Subcutaneous abdominal adipose tissue (tissue), 5 donors: ENCODE measurements around the gene RYK.

Source experiments
- H3K27ac ChIP-seq: one replicate; pipeline ENCODE4 v1.7.0; 2013; ENCODE audit warnings: low read depth, mild to moderate bottlenecking, inconsistent platforms, low read length, moderate library complexity
- H3K27me3 ChIP-seq, 5 donors: one replicate each; pipeline ENCODE4 v1.7.0; 2013; ENCODE audit warnings: low read length in 5 of 5, inconsistent platforms in 1 of 5; ENCODE audit not compliant: control insufficient read depth in 5 of 5, insufficient read depth in 4 of 5
- H3K36me3 ChIP-seq, 5 donors: one replicate each; pipeline ENCODE4 v1.7.0; 2013; ENCODE audit warnings: low read length in 5 of 5; ENCODE audit not compliant: control insufficient read depth in 5 of 5, insufficient read depth in 5 of 5
- H3K4me1 ChIP-seq, 5 donors: one replicate each; pipeline ENCODE4 v1.7.0; 2013; ENCODE audit warnings: low read length in 5 of 5, mild to moderate bottlenecking in 3 of 5, moderate library complexity in 1 of 5; ENCODE audit not compliant: control insufficient read depth in 5 of 5, insufficient read depth in 5 of 5
- H3K4me3 ChIP-seq, 5 donors: one replicate each; pipeline ENCODE4 v1.7.0; 2013; ENCODE audit warnings: low read length in 5 of 5, low read depth in 1 of 5
- H3K9ac ChIP-seq, 5 donors: one replicate each; pipeline ENCODE4 v1.7.0; 2013; ENCODE audit warnings: low read length in 5 of 5, mild to moderate bottlenecking in 4 of 5, moderate library complexity in 3 of 5
- H3K9me3 ChIP-seq, 5 donors: one replicate each; pipeline ENCODE4 v1.7.0; 2013; ENCODE audit warnings: low read length in 5 of 5; ENCODE audit not compliant: control insufficient read depth in 5 of 5
- donor health status: healthy.
- donor health status: healthy.
- donor health status: healthy.
- donor health status: healthy.
- donor health status: healthy.

RYK gene

GRCh38 chr3:134161898-134162615 lies 88.6 kb downstream of the RYK start:
- Histone ChIP-seq H3K9me3 (no peaks in the 10 kb centered on the region), H3K27me3 (no peaks in the 10 kb centered on the region), H3K9ac (no peak overlapping the region), H3K4me1 (no peaks in the 10 kb centered on the region), H3K36me3 (peaks cover 24 to 32% (median 32%) of the 10 kb centered on the region in 5 donors), H3K27ac (no peak overlapping the region), H3K4me3 (no peak overlapping the region)

DNA sequence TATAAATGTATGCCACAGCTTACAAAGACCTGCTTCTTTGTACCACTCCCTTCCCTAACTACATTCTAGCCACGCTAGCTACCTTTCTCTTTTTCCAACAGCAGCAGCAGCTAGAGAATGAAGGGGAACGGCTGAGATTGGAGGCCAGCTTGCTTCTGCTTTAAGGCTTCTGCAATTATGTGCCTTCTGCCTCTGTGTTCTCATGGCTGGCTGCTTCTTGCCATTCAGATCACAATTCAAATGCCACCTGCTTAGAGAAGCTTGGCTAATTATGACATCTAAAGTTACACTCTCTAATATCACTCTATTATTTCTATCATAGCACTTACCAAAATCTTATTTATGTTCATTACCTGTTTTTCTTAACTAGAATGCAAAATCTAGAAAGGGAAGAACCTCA lies 95.2 kb downstream of the RYK start:
- Histone ChIP-seq H3K36me3 (peaks cover 41 to 60% (median 54%) of the 10 kb centered on the region in 5 donors), H3K4me1 (no peaks in the 10 kb centered on the region), H3K4me3 (no peak overlapping the region), H3K27me3 (no peaks in the 10 kb centered on the region), H3K9ac (no peak overlapping the region), H3K9me3 (no peaks in the 10 kb centered on the region), H3K27ac (no peak overlapping the region)

DNA sequence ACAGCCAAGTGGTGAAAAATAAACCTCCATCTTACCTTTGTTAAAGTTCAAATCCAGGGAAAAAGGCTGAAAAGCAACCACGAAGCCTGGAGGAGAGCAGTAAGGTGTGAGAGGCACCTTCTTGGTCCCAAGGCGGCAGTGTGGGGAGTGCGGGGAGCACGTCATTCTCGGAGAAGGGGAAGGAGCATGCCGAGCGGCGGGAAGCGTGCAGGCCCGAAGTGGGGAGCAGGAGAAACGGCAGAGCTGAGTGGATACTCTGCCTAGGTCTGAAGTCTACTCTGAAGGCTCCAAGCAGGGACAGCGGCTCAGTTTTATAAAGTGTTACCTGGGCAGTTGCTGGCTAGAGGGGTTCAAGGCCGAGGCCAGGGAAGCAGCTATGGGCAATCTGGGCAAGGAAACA lies 96.9 kb downstream of the RYK start:
- H3K4me3 ChIP-seq, result no peak overlapping the region
- H3K36me3 ChIP-seq, result peaks cover 36 to 51% (median 43%) of the 10 kb centered on the region in 5 donors
- H3K4me1 ChIP-seq, result no peaks in the 10 kb centered on the region
- no peaks in the 10 kb centered on the region for H3K27me3 ChIP-seq
- no peak overlapping the region for H3K27ac ChIP-seq
- H3K9ac ChIP-seq, result no peak overlapping the region
- no peaks in the 10 kb centered on the region for H3K9me3 ChIP-seq

DNA sequence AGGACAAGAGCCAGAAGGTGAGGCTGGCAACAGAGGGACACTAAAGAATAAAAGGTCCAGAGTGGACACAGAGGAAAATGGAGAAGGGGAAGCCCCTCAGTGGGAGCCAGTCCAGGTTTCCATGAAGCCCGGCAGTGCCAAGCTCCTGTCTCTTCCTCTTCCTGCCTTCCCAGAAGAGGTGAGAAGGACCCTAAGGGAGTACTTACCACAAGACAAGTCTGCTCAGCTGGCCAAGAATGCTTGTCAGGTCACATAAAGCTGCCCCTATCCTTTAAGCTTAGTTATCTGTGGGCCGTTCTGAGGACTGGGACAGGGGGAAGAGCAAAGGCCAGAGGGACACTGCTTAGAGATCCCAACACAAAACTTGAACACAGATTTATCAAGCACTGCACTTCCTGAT lies 100.2 kb downstream of the RYK start:
- Histone ChIP-seq H3K27me3 (no peaks in the 10 kb centered on the region), H3K9me3 (no peaks in the 10 kb centered on the region), H3K27ac (no peak overlapping the region), H3K4me3 (no peak overlapping the region), H3K4me1 (peaks cover 0 to 6% (median 0%) of the 10 kb centered on the region in 5 donors), H3K36me3 (peaks cover 18 to 36% (median 24%) of the 10 kb centered on the region in 5 donors), H3K9ac (no peak overlapping the region)

- no peak overlapping the region for H3K27ac ChIP-seq
- H3K4me3 ChIP-seq, result no peak overlapping the region
- peaks cover 0 to 16% (median 0%) of the 10 kb centered on the region in 5 donors for H3K4me1 ChIP-seq
- no peaks in the 10 kb centered on the region for H3K9me3 ChIP-seq
- H3K36me3 ChIP-seq, result peaks cover 9 to 24% (median 12%) of the 10 kb centered on the region in 5 donors
- no peak overlapping the region for H3K9ac ChIP-seq
- no peaks in the 10 kb centered on the region for H3K27me3 ChIP-seq
These were observed 101.4 kb downstream of the RYK start for GRCh38 chr3:134149286-134149685.

- peaks cover 0 to 23% (median 0%) of the 10 kb centered on the region in 5 donors for H3K4me1 ChIP-seq
These were observed 102.1 kb downstream of the RYK start for GRCh38 chr3:134148534-134148933.

GRCh38 chr3:134147411-134147810 lies 103.2 kb downstream of the RYK start:
- Histone ChIP-seq H3K9me3 (no peaks in the 10 kb centered on the region), H3K9ac (no peak overlapping the region), H3K4me1 (peaks cover 0 to 23% (median 0%) of the 10 kb centered on the region in 5 donors), H3K27me3 (no peaks in the 10 kb centered on the region), H3K4me3 (no peak overlapping the region), H3K27ac (no peak overlapping the region), H3K36me3 (peaks cover 0 to 13% (median 0%) of the 10 kb centered on the region in 5 donors)

More at GRCh38 chr3:134148534-134148933, 102.1 kb downstream of the RYK start:
- H3K4me3 ChIP-seq, result no peak overlapping the region
- H3K27ac ChIP-seq, result no peak overlapping the region
- peaks cover 1 to 17% (median 7%) of the 10 kb centered on the region in 5 donors for H3K36me3 ChIP-seq
- no peak overlapping the region for H3K9ac ChIP-seq
- no peaks in the 10 kb centered on the region for H3K27me3 ChIP-seq
- H3K9me3 ChIP-seq, result no peaks in the 10 kb centered on the region

DNA sequence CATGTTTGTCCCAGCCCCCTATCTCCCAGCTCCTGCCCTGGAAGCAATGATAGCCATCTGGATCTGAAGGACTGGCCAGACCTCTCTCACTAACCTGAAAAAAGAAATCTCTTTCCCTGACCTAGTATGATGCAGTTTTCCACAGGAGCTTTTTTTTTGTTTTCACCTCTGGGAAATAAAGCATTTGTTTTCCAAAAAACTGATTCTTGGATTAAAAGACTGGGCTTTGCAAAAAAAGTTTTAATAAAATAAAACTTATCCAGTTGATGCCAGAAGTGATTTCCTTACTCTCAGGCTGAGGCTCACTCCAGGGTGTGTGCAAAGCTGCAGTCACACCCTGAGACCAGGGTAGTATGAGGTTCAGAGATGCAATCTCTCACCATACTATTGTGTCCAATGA lies 104.0 kb downstream of the RYK start:
- no peak overlapping the region for H3K27ac ChIP-seq
- peaks cover 0 to 8% (median 0%) of the 10 kb centered on the region in 5 donors for H3K36me3 ChIP-seq
- no peaks in the 10 kb centered on the region for H3K27me3 ChIP-seq
- H3K9ac ChIP-seq, result no peak overlapping the region
- H3K4me1 ChIP-seq, result peaks cover 0 to 23% (median 0%) of the 10 kb centered on the region in 5 donors
- H3K4me3 ChIP-seq, result no peak overlapping the region
- H3K9me3 ChIP-seq, result no peaks in the 10 kb centered on the region

DNA sequence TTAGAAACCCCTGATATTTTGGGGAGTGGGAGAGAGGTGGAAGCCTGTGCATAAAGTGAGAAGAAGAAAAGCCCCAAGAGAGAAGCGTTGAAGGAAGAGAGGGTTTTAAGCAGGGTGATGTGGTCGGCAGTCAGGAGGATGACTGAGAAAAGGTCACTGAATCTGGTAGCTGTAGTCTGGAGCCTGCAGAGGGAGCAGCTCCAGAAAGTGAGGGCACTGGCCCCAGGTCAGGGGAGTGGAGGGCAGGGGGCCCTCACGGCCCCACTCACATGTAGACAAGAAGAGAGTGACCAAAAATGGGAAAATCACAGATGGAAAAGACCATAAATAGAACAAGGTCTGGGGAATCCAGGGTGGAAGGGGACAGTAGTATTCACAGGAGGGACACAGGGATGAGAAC lies 105.5 kb downstream of the RYK start:
- peaks cover 0 to 8% (median 0%) of the 10 kb centered on the region in 5 donors for H3K36me3 ChIP-seq
- H3K4me1 ChIP-seq, result peaks cover 0 to 23% (median 0%) of the 10 kb centered on the region in 5 donors
- H3K9me3 ChIP-seq, result no peaks in the 10 kb centered on the region
- no peak overlapping the region for H3K4me3 ChIP-seq
- H3K27ac ChIP-seq, result no peak overlapping the region
- H3K9ac ChIP-seq, result no peak overlapping the region
- no peaks in the 10 kb centered on the region for H3K27me3 ChIP-seq

- Histone ChIP-seq H3K9ac (no peak overlapping the region), H3K9me3 (no peaks in the 10 kb centered on the region), H3K36me3 (peaks cover 0 to 8% (median 0%) of the 10 kb centered on the region in 5 donors), H3K4me1 (peaks cover 0 to 23% (median 0%) of the 10 kb centered on the region in 5 donors), H3K27me3 (no peaks in the 10 kb centered on the region), H3K27ac (no peak overlapping the region), H3K4me3 (no peak overlapping the region)
These were observed 106.0 kb downstream of the RYK start for GRCh38 chr3:134144694-134145093.
